ENCODE data around the gene OR51I2. TPM values are rescaled to one million over a fixed set of nuclear protein-coding genes. Genes with fewer than 3 reads are reported as not detected.

OR51I2 gene
- polyA plus RNA-seq (2011; rRNA removed) (not detected in 2 replicates), polyA plus RNA-seq (2017; fragmentation: RNase III; extraction: RNeasy Plus Mini Kit Qiagen cat#74134 plus additional on column Dnase treatment) (not detected in 3 replicates), polyA minus RNA-seq (2011; rRNA and poly(A)+ RNA removed) (not detected in 2 replicates)
- not detected in 2 replicates for polyA plus RNA-seq (2012; cell fraction: cytosol; rRNA removed)
- polyA plus RNA-seq (2012; cell fraction: nucleus; rRNA removed) = not detected in 2 replicates

- Histone ChIP-seq H3K9me3 (no peaks in the 10 kb centered on the region), H3K4me1 (no peaks in the 10 kb centered on the region), H3K4me2 (no peak within 1 kb of the TSS), H3K27ac (no peak within 1 kb of the TSS), H3K4me3 (no peak within 1 kb of the TSS)
- CTCF ChIA-PET = interaction anchor here (0.9 to 1.4 kb wide), 3 partner anchors 12 to 324 kb away, joined by 3 read pairs; no protein-coding TSS in a partner anchor
- DNase-seq (ENCODE audit: low read depth in 1 of 2, low spot score in 1 of 2) (no peak), FAIRE-seq (no peak), ATAC-seq (no peak)
- no peak for TF ChIP-seq CTCF (IDR thresholded peaks at IDR 0.05)
- no peak for TF ChIP-seq REST (IDR thresholded peaks at IDR 0.05)
- TF ChIP-seq ZC3H11A (IDR thresholded peaks at IDR 0.05) = no peak
- no peak for TF ChIP-seq ZFP36 (IDR thresholded peaks at IDR 0.05; ENCODE audit: borderline replicate concordance, partially characterized antibody)
- TF ChIP-seq TP53 (CRISPR knock-in tag; IDR thresholded peaks at IDR 0.05) = no peak
- TF ChIP-seq RNF2 (IDR thresholded peaks at IDR 0.05; ENCODE audit: borderline replicate concordance, low read depth) = no peak
- WGBS (ENCODE audit: missing lambda C conversion rate) = 79% methylated on average over 2 of the region's 2 CpGs
- POLR2A ChIA-PET = no interaction called here
Measured at GRCh38 chr11:5449023-5449422, at the start of gene OR51I2. TSS of gene OR51I2 (plus strand) at chr11:5449323. CDS start at chr11:5453489, 4,166 bp downstream.

DNA sequence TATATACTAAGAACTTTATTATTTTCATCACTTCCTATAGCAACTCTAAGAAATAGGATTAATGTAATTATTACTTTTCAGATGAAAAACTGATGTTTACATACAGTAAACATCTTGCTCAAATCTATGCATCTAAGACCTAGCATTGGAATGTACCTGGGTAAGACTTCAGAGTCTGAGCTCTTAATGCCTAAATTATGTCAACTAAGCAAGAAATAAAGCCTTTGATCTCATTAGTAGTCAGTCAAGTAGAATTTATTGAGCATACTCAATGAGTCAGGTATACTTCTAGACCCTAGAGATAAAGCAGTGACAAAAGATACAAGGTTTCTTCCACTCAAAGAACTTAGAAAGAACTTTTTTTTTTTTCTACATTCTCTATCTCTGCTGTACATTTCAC is 44.0 kb upstream of the OR51I2 start:
- DNase-seq (ENCODE audit: low read depth in 1 of 2, low spot score in 1 of 2) (no peak), ATAC-seq (no peak), FAIRE-seq (no peak)
- ChIA-PET CTCF (no interaction called here), POLR2A (no interaction called here)
- Histone ChIP-seq H3K27ac (no peak overlapping the region), H3K9me3 (no peaks in the 10 kb centered on the region), H3K4me1 (no peaks in the 10 kb centered on the region), H3K4me3 (no peak overlapping the region), H3K4me2 (no peak overlapping the region)
- TF ChIP-seq, protein P1, sequence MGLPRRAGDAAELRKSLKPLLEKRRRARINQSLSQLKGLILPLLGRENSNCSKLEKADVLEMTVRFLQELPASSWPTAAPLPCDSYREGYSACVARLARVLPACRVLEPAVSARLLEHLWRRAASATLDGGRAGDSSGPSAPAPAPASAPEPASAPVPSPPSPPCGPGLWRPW (IDR thresholded peaks at IDR 0.05) = no peak
- TF ChIP-seq RARB (CRISPR knock-in tag; IDR thresholded peaks at IDR 0.05) (no peak), MAFK (IDR thresholded peaks at IDR 0.05; ENCODE audit: partially characterized antibody) (peak; percentile 51), ZC3H11A (IDR thresholded peaks at IDR 0.05) (no peak)

DNA sequence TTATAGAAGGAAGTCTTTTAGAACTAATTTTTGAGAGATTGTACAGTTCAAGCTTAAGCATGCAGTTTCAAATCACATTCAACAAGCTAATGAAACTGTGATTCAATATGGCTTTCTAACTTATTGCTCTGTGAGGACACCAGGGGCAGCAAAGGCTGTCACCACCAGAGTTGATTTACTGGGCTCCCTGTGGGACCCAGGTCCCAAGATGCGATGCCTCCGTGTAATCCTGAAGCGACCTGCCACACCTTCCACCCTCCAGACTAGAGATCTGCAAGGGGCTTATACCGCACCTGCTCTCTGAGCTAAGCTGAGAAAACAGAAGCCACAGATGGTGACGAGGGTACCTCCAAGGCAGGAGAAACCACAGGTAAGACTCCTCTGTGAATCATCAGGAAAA is 28.1 kb upstream of the OR51I2 start:
- no peak for FAIRE-seq
- DNase-seq (ENCODE audit: low read depth in 1 of 2, low spot score in 1 of 2) = no peak
- H3K4me1 ChIP-seq = no peaks in the 10 kb centered on the region
- ATAC-seq = no peak
- TF ChIP-seq, protein P2, sequence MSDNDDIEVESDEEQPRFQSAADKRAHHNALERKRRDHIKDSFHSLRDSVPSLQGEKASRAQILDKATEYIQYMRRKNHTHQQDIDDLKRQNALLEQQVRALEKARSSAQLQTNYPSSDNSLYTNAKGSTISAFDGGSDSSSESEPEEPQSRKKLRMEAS (IDR thresholded peaks at IDR 0.05) = no peak
- no peak for TF ChIP-seq ZSCAN20 (CRISPR knock-in tag; IDR thresholded peaks at IDR 0.05)
- no peak for TF ChIP-seq SREBF2 (IDR thresholded peaks at IDR 0.05)
- TF ChIP-seq RAD21 (conservative IDR thresholded peaks at IDR 0.05 in 1 of 2, IDR thresholded peaks at IDR 0.05 in 1 of 2) = no peak
- TF ChIP-seq ESRRA (IDR thresholded peaks at IDR 0.05; ENCODE audit: borderline replicate concordance, low read length) = no peak
- no peak for TF ChIP-seq MAZ (IDR thresholded peaks at IDR 0.05; ENCODE audit: borderline replicate concordance, low read depth, low read length)
- TF ChIP-seq BHLHE40 (IDR thresholded peaks at IDR 0.05; ENCODE audit: low read depth, low read length) = no peak
- TF ChIP-seq RARB (CRISPR knock-in tag; IDR thresholded peaks at IDR 0.05) = no peak
- no peak for TF ChIP-seq ZFP36 (IDR thresholded peaks at IDR 0.05; ENCODE audit: borderline replicate concordance, partially characterized antibody)
- TF ChIP-seq ZC3H11A (IDR thresholded peaks at IDR 0.05) = no peak
- TF ChIP-seq FOXS1 (CRISPR knock-in tag; IDR thresholded peaks at IDR 0.05) = no peak
- no peak for TF ChIP-seq CHD2 (IDR thresholded peaks at IDR 0.05; ENCODE audit: low read length, partially characterized antibody)
- no peak for TF ChIP-seq CHD4 (IDR thresholded peaks at IDR 0.05; ENCODE audit: borderline replicate concordance)
- TF ChIP-seq EHF (CRISPR knock-in tag; IDR thresholded peaks at IDR 0.05) = no peak
- no peak for TF ChIP-seq RFX5 (IDR thresholded peaks at IDR 0.05)
- no peak for TF ChIP-seq CBX8 (IDR thresholded peaks at IDR 0.05)
- no peaks in the 10 kb centered on the region for H3K9me3 ChIP-seq
- no peak overlapping the region for H3K27ac ChIP-seq
- 25% methylated on average over 5 of the region's 5 CpGs for WGBS (ENCODE audit: missing lambda C conversion rate)
- CTCF ChIA-PET = interaction anchor here (0.8 kb wide), 1 partner anchor 933 kb away, joined by 3 read pairs; no protein-coding TSS in a partner anchor
- POLR2A ChIA-PET = no interaction called here
- no peak overlapping the region for H3K4me3 ChIP-seq
- no peak overlapping the region for H3K4me2 ChIP-seq

All from A549 (cell line).